Measurements from ENCODE around the gene SORCS2. TPM values are rescaled to one million over a fixed set of nuclear protein-coding genes. Genes with fewer than 3 reads are reported as not detected.

The SORCS2 gene
- total and polyA plus RNA-seq, 2 of the 4 experiments (the other 2 are of a cell fraction) = 0.36 to 0.62 TPM

GRCh38 chr4:7781366-7781765 lies 589.0 kb downstream of the SORCS2 start:
- TF ChIP-seq RAD21 (IDR thresholded peaks at IDR 0.05; ENCODE audit: low read length) (no peak), ELK1 (IDR thresholded peaks at IDR 0.05; ENCODE audit: borderline replicate concordance, low read depth, low read length) (no peak), FOS (IDR thresholded peaks at IDR 0.05; ENCODE audit: low read depth, low read length) (no peak), MAFK (IDR thresholded peaks at IDR 0.05; ENCODE audit: low read depth, low read length) (no peak), POLR2A (IDR thresholded peaks at IDR 0.05; ENCODE audit: low read depth, low read length) (no peak), RFX5 (IDR thresholded peaks at IDR 0.05; ENCODE audit: low read depth, low read length) (no peak), RCOR1 (IDR thresholded peaks at IDR 0.05; ENCODE audit: insufficient replicate concordance, low read length) (no peak), CHD1 (IDR thresholded peaks at IDR 0.05; ENCODE audit: low read depth, low read length) (no peak), CEBPB (IDR thresholded peaks at IDR 0.05; ENCODE audit: low read depth, low read length) (no peak), SMC3 (IDR thresholded peaks at IDR 0.05; ENCODE audit: low read depth, low read length) (no peak), NFE2L2 (IDR thresholded peaks at IDR 0.05; ENCODE audit: low read depth, low read length) (no peak), MXI1 (IDR thresholded peaks at IDR 0.05; ENCODE audit: borderline replicate concordance, low read depth, low read length) (no peak), BHLHE40 (IDR thresholded peaks at IDR 0.05; ENCODE audit: low read depth, low read length) (no peak), MAZ (IDR thresholded peaks at IDR 0.05; ENCODE audit: borderline replicate concordance, low read depth, low read length) (no peak)
- TF ChIP-seq, protein P1, sequence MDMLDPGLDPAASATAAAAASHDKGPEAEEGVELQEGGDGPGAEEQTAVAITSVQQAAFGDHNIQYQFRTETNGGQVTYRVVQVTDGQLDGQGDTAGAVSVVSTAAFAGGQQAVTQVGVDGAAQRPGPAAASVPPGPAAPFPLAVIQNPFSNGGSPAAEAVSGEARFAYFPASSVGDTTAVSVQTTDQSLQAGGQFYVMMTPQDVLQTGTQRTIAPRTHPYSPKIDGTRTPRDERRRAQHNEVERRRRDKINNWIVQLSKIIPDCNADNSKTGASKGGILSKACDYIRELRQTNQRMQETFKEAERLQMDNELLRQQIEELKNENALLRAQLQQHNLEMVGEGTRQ (IDR thresholded peaks at IDR 0.05; ENCODE audit: low read depth, low read length) = no peak
- TF ChIP-seq, protein P2, sequence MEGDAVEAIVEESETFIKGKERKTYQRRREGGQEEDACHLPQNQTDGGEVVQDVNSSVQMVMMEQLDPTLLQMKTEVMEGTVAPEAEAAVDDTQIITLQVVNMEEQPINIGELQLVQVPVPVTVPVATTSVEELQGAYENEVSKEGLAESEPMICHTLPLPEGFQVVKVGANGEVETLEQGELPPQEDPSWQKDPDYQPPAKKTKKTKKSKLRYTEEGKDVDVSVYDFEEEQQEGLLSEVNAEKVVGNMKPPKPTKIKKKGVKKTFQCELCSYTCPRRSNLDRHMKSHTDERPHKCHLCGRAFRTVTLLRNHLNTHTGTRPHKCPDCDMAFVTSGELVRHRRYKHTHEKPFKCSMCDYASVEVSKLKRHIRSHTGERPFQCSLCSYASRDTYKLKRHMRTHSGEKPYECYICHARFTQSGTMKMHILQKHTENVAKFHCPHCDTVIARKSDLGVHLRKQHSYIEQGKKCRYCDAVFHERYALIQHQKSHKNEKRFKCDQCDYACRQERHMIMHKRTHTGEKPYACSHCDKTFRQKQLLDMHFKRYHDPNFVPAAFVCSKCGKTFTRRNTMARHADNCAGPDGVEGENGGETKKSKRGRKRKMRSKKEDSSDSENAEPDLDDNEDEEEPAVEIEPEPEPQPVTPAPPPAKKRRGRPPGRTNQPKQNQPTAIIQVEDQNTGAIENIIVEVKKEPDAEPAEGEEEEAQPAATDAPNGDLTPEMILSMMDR (conservative IDR thresholded peaks at IDR 0.05; ENCODE audit: low read depth, low read length) = no peak
- Histone ChIP-seq H2AK5ac (ENCODE audit: low read depth, low read length) (no peak overlapping the region), H3K4ac (ENCODE audit: low read depth, low read length) (no peak overlapping the region), H3K9ac (ENCODE audit: low read depth, low read length) (no peak overlapping the region), H2AK9ac (replicated peaks; ENCODE audit: low read depth, low read length, poor library complexity) (no peak overlapping the region), H4K8ac (ENCODE audit: low read depth in 2 of 2, low read length in 2 of 2) (peak overlapping the region in 1 of 2 experiments; percentile 9; a peak in 1 of 4 replicates), H2BK5ac (ENCODE audit: low read depth, low read length, poor library complexity, severe bottlenecking) (peak overlapping the region; percentile 10), H3K27ac (ENCODE audit: insufficient read depth, low read length) (no peak overlapping the region), H3K4me1 (ENCODE audit: control insufficient read depth, insufficient read depth, low read length) (peaks cover 24% of the 10 kb centered on the region), H3K36me3 (ENCODE audit: control insufficient read depth, insufficient read depth, low read length) (peaks cover 64% of the 10 kb centered on the region), H3K9me1 (ENCODE audit: insufficient read depth, low read length) (peaks cover 11% of the 10 kb centered on the region), H3K18ac (ENCODE audit: low read depth, low read length) (no peak overlapping the region), H3K79me1 (ENCODE audit: low read depth in 1 of 2, low read length in 2 of 2) (peaks cover 47 to 89% of the 10 kb centered on the region in 2 experiments), H3K4me2 (ENCODE audit: low read depth, low read length) (no peak overlapping the region), H4K20me1 (ENCODE audit: insufficient read depth, low read length) (peaks cover 35% of the 10 kb centered on the region), H2BK15ac (ENCODE audit: low read depth, low read length) (no peak overlapping the region), H2AFZ (replicated peaks; ENCODE audit: low read length, poor library complexity) (no peak overlapping the region), H4K91ac (ENCODE audit: insufficient read depth, low read depth, low read length) (no peak overlapping the region), H3K23ac (ENCODE audit: low read depth, low read length) (no peak overlapping the region), H3K56ac (ENCODE audit: extremely low read depth, insufficient read depth, low read length) (no peak overlapping the region), H2BK120ac (ENCODE audit: low read depth, low read length) (no peak overlapping the region; the same call in 1 of the 2 replicates), H2BK20ac (ENCODE audit: low read depth, low read length) (no peak overlapping the region), H3K9me3 (ENCODE audit: control insufficient read depth, insufficient read depth, low read length) (no peaks in the 10 kb centered on the region), H4K5ac (ENCODE audit: low read depth, low read length) (no peak overlapping the region), H3K4me3 (ENCODE audit: insufficient read depth, low read depth, low read length) (no peak overlapping the region), H3K27me3 (ENCODE audit: control insufficient read depth, insufficient read depth, low read length) (no peaks in the 10 kb centered on the region), H3K14ac (replicated peaks; ENCODE audit: low read depth, low read length) (peak overlapping the region; percentile 8; the same call in 1 of the 2 replicates)
- DNase-seq = peak; percentile 71
- POLR2A ChIA-PET (ENCODE audit: unreplicated experiment) = no interaction called here
- in situ Hi-C loops (cut with MboI; ENCODE audit: low sequenced_read_pairs) (no loop called here), intact Hi-C loops (cut with micrococcal nuclease) (no loop called here), dilution Hi-C loops (cut with HindIII; ENCODE audit: low sequenced_read_pairs, unreplicated experiment) (no loop called here)
- 60% methylated on average over 3 of the region's 13 CpGs; no CpG with 5 or more reads in 1 of the 2 experiments for WGBS, 2 experiments (ENCODE audit: extremely low coverage in 2 of 2, insufficient read length in 1 of 2)
- no TSS peak for BruUV-seq (replicated peaks)
- no peak for ATAC-seq (ENCODE audit: low read depth)
- CTCF ChIA-PET = no interaction called here
